Stimulated activated CD8-positive, alpha-beta memory T cell treated with anti-CD3 and anti-CD28 coated beads, Interleukin-7, amount 100 ng/mL, for 4 hours (primary cell): ENCODE measurements around the gene C2CD5.
"Not testable (repeated sequence)": the region's sequence is repeated elsewhere in the genome, so short reads cannot be mapped to it uniquely, and the experiment has no call there.

ENCODE experiments used
- DNase-seq, 2 donors: peaks; one replicate each; pipeline ENCODE4 v3.0.0-alpha.2; 2020; ENCODE audit warnings: low read depth in 2 of 2

The C2CD5 gene

DNA sequence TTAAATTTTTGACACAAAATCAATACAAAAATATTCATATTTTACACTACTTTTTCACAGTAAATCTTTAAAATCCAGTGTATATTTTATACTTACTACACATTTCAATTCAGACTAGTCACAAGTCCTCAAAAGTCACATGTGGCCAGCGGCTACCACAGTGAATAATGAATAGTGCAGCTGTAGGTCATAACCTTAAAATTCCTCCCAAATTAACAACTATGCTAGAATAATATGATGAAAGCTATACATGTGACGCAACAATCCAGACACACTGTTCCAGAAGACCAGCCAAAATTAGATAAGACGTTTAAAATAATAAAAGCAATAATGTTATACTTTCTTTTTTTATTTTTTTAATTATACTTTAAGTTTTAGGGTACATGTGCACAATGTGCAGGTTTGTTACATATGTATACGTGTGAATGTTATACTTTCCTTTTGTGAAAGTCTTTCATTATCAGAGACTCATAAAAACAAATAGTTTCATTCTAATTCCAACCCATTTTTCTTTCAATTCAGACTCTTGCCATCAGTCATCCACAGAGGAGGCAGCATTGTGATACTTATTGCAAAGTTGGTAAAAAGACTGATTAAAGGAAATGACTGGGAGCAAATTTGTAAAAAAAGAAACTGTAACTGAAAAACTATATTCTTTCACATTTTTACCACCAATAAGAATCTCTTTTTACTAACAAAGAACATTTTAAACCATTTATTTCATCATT lies 67.0 kb downstream of the C2CD5 start:
- no peak for DNase-seq

- no peak for DNase-seq
These were observed 68.2 kb downstream of the C2CD5 start for GRCh38 chr12:22476133-22476532.

DNA sequence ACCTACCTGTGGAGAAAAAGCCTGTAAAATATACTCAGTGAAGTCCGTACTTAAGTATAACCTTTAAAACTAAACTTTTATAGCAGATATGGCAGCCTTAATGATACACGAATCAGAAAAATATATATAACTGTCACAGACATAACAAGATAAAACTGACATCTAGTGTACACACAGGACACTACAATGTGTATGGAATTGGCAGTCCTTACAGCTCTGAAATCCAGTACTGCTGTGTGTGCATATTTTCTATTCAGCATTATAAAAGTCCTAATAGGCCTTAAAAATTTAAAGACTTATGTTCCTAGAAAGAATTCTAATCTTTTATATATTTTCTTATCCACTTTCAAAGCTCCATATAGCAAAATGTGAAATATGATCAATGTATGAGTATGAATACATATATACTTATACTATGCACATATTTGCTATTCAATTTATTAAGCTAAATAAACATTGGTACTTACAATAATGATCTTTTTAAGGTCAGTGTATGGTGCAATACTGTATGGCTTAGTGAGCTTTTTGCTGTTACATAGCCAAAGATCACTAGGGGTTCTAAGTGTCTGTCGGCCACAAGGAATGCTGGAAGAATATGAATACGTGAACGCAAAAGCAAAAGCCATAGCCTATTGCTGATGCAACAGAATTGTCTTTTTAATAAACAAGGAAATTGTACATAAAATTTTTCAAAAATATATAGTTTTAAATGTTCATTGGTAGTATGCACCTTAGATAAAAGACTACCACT lies 69.2 kb downstream of the C2CD5 start:
- no peak for DNase-seq

DNA sequence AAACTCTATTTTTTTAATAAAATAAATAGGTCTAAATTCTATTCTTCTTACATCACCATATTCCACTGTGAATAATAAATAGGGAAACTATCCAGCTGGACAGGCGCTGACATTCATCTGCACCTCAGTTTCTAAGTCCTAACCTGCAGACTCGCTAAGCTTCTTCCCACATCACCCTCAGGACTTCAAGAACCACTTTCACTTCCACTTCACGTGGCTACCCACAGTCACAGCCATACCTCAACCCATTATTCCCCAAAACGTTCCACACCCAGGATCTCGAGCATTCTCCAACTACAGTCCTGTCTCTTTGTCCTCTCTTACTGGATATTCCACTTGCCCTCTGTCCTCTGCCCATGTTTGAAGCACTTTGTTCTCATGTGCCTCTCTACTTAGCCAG lies 71.1 kb downstream of the C2CD5 start:
- no peak for DNase-seq

DNA sequence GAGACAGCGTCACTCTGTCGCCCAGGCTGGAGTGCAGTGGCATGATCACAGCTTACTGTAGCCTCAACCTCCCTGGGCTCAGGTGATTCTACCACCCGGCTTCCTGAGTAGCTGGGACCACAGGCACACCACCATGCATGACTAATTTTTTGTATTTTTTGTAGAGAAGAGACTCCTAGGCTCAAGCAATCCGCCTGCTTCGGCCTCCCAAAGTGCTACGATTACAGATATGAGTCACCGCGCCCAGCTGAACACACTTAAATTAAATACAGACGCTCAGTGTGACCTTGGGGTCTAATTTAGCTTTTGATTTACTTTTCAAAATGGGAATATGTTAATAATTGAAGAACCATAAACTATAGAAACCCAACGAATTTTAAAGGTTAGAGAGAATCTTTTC lies 77.2 kb downstream of the C2CD5 start:
- DNase-seq: no peak

DNA sequence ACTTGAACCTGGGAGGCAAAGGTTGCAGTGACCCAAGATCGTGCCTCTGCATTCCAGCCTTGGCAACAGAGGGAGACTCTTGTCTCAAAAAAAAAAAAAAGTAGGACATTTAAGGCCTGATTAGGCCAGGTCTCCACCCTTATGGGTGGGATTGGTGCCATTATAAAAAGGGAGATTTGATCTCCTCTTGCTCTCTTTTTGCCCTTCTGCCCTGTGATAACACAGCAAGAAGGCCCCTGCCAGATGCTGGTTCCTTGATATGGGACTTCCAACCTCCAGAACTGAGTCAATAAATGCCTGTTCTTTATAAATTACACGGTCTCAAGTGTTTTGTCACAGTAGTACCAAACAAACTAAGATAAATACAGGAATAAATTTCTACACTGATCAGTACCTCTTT lies 81.0 kb downstream of the C2CD5 start:
- DNase-seq: no peak

DNA sequence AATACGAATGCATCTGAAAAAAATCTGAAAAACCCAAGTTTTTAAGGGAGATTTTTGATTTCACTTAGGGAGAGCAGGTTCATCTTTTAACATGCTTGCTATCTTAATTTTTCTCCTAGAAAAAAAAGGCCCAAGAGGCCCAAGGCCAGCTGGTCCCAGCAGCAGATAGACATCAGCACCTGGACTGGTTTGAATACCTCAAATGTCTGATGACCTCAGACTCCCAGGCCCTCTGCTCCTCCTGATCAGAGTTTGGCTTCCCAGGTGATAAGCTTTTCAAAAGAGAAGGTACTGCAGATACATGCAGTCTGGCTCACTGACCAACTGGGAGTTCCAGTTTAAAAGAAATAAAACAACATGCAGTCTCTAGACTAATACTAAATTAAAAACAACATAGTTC lies 82.6 kb downstream of the C2CD5 start:
- DNase-seq: no peak

- no peak for DNase-seq
These were observed 84.4 kb downstream of the C2CD5 start for GRCh38 chr12:22459838-22460490.

- DNase-seq: no peak
These were observed 85.9 kb downstream of the C2CD5 start for GRCh38 chr12:22458298-22458937.

DNA sequence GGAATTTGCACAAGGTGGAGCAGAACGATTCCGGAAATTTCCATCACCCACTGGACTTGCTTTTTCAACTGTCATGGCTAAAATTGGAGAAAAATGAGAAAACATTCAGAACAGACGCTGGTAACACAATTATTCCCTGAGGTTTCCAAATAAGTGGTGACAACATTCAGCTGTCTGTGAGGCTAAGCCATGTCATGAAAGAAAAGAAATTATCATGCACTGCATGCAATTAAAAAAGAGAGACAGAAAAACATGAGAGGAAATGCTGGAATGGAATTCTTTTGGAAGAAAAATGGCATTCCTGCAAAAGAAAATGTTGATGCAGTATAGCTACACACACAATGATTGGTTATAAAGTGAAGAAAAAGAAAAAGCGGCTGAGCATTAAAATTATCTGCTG lies 87.3 kb downstream of the C2CD5 start:
- no peak for DNase-seq

GRCh38 chr12:22453511-22453910 lies 90.8 kb downstream of the C2CD5 start:
- DNase-seq: no peak

- DNase-seq: no peak
These were observed 97.1 kb downstream of the C2CD5 start for GRCh38 chr12:22447223-22447622.

DNA sequence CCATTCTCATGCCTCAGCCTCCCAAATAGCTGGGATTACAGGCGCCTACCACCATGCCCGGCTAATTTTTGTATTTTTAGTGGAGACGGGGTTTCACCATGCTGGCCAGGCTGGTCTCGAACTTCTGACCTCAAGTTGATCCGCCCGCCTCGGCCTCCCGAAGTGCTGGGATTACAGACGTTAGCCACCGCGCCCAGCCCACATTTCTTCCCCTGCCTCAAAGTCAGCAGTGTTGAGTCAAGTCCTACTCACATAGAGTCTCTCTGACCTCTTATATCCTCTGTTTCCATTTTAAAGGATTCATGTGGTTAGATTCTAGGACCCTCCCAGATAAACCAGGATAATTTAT lies 100.1 kb downstream of the C2CD5 start:
- not testable (repeated sequence) for DNase-seq

DNA sequence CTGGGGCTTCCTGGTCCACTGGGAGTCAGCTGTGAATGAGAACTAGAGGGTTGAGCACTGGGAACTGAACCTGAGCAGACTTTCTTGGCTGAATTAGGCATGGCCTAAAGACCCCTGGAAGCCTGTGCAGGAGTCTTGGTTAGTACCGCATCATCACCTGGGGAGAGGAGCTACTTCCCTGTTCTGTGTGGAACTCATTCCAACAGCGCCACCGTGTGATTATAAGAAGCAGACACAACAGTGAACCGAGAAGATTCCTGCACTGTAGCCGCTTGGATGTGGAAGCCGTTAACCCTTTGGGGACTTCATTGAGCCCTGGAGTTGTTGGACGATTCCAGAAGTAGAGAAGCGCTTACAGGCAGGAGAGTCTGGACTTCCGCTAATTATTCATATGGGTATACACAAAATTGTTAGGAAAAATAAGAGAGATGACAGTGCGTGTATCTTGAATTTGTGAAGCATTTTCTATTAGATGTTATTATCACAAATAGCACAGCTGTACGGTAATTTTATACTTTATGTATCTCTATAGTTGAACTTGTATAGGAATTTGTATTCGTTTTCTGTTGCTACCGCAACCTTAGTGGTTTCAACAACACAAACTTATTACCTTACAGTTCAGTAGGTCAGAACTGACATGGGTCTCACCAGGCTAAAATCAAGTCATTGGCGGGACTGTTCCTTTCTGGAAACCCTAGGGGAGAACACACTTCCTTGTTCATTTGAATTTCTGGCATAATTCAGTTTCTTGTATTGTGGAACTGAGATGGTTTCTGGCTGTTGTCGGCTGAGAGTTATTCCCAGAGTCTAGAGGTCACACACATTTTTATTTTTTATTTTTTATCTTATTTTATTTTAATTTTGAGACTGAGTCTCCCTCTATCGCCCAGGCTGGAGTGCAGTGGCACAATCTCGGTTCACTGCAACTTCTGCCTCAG lies 100.7 kb downstream of the C2CD5 start:
- DNase-seq: peak; percentile 17 to 28

- no peak for DNase-seq
These were observed 107.1 kb downstream of the C2CD5 start for GRCh38 chr12:22437031-22437806.

DNA sequence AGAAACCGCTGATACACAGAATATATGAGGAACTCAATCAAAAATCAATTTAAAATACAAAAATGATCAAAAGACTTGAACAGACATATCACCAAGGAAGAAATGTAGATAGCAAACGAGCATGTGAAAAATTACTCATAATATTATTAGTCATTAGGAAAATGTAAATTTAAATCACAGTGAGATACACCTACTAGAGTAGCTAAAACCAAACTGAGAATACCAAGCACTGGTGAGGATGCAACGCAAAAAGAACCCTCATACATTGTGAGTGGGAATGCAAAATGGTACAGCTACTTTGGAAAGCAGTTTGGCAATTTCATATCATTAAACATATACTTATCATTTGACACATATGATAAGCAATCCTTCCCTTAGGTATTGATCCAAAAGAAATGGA lies 108.8 kb downstream of the C2CD5 start:
- DNase-seq: no peak

- DNase-seq: no peak
These were observed 112.6 kb downstream of the C2CD5 start for GRCh38 chr12:22431693-22432251.

- DNase-seq: no peak
These were observed 127.5 kb downstream of the C2CD5 start for GRCh38 chr12:22416801-22417200.

DNA sequence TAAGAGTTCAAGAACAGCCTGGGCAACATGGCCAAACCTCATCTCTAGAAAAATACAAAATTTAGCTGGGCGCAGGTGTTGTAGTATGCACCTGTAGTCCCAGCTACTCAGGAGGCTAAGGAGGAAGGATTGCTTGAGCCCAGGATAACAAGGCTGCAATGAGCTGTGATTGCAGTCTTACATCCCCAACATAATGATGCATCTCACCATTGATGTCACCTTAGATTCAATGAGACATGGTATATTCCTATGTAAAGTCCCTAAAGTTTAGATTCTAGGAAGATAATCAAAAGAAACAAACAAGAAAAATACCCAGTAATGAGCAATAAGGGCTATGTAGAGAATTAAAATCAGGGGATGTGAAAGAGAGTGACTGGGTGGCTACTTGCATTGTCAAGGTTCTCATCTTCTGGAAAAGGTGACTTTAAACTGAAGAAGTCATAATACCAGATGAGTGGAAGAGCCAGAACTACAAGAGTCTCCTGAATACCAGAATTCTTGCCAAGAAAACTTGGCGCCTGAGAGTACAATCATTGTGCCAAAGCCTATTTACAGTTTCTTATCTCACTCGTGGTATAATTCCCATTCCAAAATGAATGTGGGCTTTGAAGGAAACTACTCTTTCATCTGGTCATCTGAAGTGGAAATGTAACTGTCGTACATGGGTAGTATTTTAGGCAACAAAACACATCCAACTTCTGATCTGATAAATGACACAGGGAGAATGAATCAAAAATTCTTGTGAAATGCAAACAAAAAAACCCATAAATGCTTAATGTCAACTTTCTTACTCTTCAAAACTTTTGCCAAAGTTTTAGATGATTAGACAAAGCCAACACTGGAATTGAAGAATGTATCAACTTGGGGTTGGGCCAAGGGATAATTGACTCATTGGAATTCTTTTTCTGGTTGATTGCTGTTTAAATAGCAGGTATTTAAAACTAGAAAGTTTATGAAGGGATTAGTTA lies 128.7 kb downstream of the C2CD5 start:
- no peak for DNase-seq
